Measurements from ENCODE around the gene CFAP52. TPM values are rescaled to one million over a fixed set of nuclear protein-coding genes. Genes with fewer than 3 reads are reported as not detected.
A peak's percentile ranks its signal among the peaks of the same experiment; 100 is the strongest.

Gene CFAP52
- 0.08 TPM in 1 of 3 replicates, not detected in the others for polyA plus RNA-seq
- not detected for polyA plus RNA-seq (2011; ENCODE audit: low read depth)
- not detected in 2 replicates for polyA plus RNA-seq (2011; cell fraction: cytosol; rRNA removed)
- not detected in 2 replicates for polyA plus RNA-seq (2011; cell fraction: nucleus; rRNA removed)
- polyA plus RNA-seq (2012; ENCODE audit: low replicate concordance), result 0.30 TPM in 1 of 2 replicates, not detected in the other
- polyA minus RNA-seq, result not detected in 3 replicates
- polyA minus RNA-seq (2011; cell fraction: cytosol; rRNA and poly(A)+ RNA removed), result not detected
- polyA minus RNA-seq (2011; cell fraction: nucleus; rRNA and poly(A)+ RNA removed), result not detected in 2 replicates

GRCh38 chr17:9576521-9577372, at the start of gene CFAP52:
CFAP52 (plus strand) TSS chr17:9576642; CDS start chr17:9576696, 54 bp downstream.
- dilution Hi-C loops (cut with MboI; ENCODE audit: extremely low pct_ligation_motif_present, low sequenced_read_pairs), result no loop called here
- peak within 1 kb of the TSS; percentile 96 for H2AFZ ChIP-seq (ENCODE audit: control insufficient read depth, low read length)
- no peaks in the 10 kb centered on the region for H3K36me3 ChIP-seq (ENCODE audit: control insufficient read depth in 2 of 2, extremely low read depth in 1 of 2, insufficient read depth in 2 of 2, low read length in 2 of 2)
- H3K79me2 ChIP-seq (ENCODE audit: control insufficient read depth, insufficient read depth, low read length), result peaks cover 6% of the 10 kb centered on the region
- DNase-seq (ENCODE audit: low read depth, low spot score) (no peak), FAIRE-seq (peak; percentile 55)
- TF ChIP-seq EZH2 (IDR thresholded peaks at IDR 0.05; ENCODE audit: low read length) (no peak), CTCF (optimal IDR thresholded peaks at IDR 0.05 in 1 of 3, IDR thresholded peaks at IDR 0.05 in 1 of 3, conservative IDR thresholded peaks at IDR 0.05 in 1 of 3; ENCODE audit: extremely low read depth in 1 of 3, insufficient read depth in 2 of 3, low read length in 3 of 3) (peak; percentile 40 to 53 (median 50))
- H3K9me1 ChIP-seq (ENCODE audit: control insufficient read depth, extremely low read depth, insufficient read depth, low read length), result no peaks in the 10 kb centered on the region
- peak within 1 kb of the TSS; percentile 84 for H3K4me2 ChIP-seq (ENCODE audit: control insufficient read depth, extremely low read depth, insufficient read depth, low read depth, low read length)
- H3K4me3 ChIP-seq (ENCODE audit: control insufficient read depth in 2 of 3, extremely low read depth in 1 of 3, insufficient read depth in 2 of 3, low read depth in 1 of 3, low read length in 3 of 3), result peak within 1 kb of the TSS; percentile 85 to 98 (median 88)
- H3K27ac ChIP-seq (ENCODE audit: control insufficient read depth, insufficient read depth, low read length), result peak within 1 kb of the TSS; percentile 60
- H4K20me1 ChIP-seq (ENCODE audit: control insufficient read depth, extremely low read depth, insufficient read depth, low read length), result no peaks in the 10 kb centered on the region
- H3K9me3 ChIP-seq (ENCODE audit: control insufficient read depth, low read depth, low read length), result no peaks in the 10 kb centered on the region
- peaks cover 9% of the 10 kb centered on the region for H3K4me1 ChIP-seq (ENCODE audit: control insufficient read depth, extremely low read depth, insufficient read depth, low read length)
- H3K9ac ChIP-seq (ENCODE audit: control insufficient read depth, extremely low read depth, insufficient read depth, low read length), result peak within 1 kb of the TSS; percentile 79
- H3K27me3 ChIP-seq (ENCODE audit: control insufficient read depth, extremely low read depth, insufficient read depth, low read length), result no peaks in the 10 kb centered on the region

- H3K4me1 ChIP-seq (ENCODE audit: control insufficient read depth, extremely low read depth, insufficient read depth, low read length), result no peaks in the 10 kb centered on the region
- H3K4me2 ChIP-seq (ENCODE audit: control insufficient read depth, extremely low read depth, insufficient read depth, low read depth, low read length), result no peak overlapping the region
- no peaks in the 10 kb centered on the region for H3K36me3 ChIP-seq (ENCODE audit: control insufficient read depth in 2 of 2, extremely low read depth in 1 of 2, insufficient read depth in 2 of 2, low read length in 2 of 2)
- H3K79me2 ChIP-seq (ENCODE audit: control insufficient read depth, insufficient read depth, low read length), result no peaks in the 10 kb centered on the region
- no peaks in the 10 kb centered on the region for H3K9me3 ChIP-seq (ENCODE audit: control insufficient read depth, low read depth, low read length)
- DNase-seq (ENCODE audit: low read depth, low spot score) (no peak), FAIRE-seq (no peak)
- no peak overlapping the region for H3K27ac ChIP-seq (ENCODE audit: control insufficient read depth, insufficient read depth, low read length)
- H3K4me3 ChIP-seq (ENCODE audit: control insufficient read depth in 2 of 3, extremely low read depth in 1 of 3, insufficient read depth in 2 of 3, low read depth in 1 of 3, low read length in 3 of 3), result no peak overlapping the region
- H3K9me1 ChIP-seq (ENCODE audit: control insufficient read depth, extremely low read depth, insufficient read depth, low read length), result no peaks in the 10 kb centered on the region
- no peak for TF ChIP-seq CTCF (optimal IDR thresholded peaks at IDR 0.05 in 1 of 3, IDR thresholded peaks at IDR 0.05 in 1 of 3, conservative IDR thresholded peaks at IDR 0.05 in 1 of 3; ENCODE audit: extremely low read depth in 1 of 3, insufficient read depth in 2 of 3, low read length in 3 of 3)
- TF ChIP-seq EZH2 (IDR thresholded peaks at IDR 0.05; ENCODE audit: low read length), result no peak
- dilution Hi-C loops (cut with MboI; ENCODE audit: extremely low pct_ligation_motif_present, low sequenced_read_pairs), result no loop called here
- H2AFZ ChIP-seq (ENCODE audit: control insufficient read depth, low read length), result no peak overlapping the region
- H3K9ac ChIP-seq (ENCODE audit: control insufficient read depth, extremely low read depth, insufficient read depth, low read length), result no peak overlapping the region
- no peaks in the 10 kb centered on the region for H4K20me1 ChIP-seq (ENCODE audit: control insufficient read depth, extremely low read depth, insufficient read depth, low read length)
- no peaks in the 10 kb centered on the region for H3K27me3 ChIP-seq (ENCODE audit: control insufficient read depth, extremely low read depth, insufficient read depth, low read length)
Measured at GRCh38 chr17:9527788-9528187, 48.7 kb upstream of the CFAP52 start.
